IMR-90 (cell line): ENCODE data around the gene AGBL1.

Experiments
- BHLHE40 ChIP-seq: fragments of 150-350 bp; IDR thresholded peaks from 2 replicates; pipeline ENCODE4 v1.6.1; 2016; ENCODE audit warnings: mild to moderate bottlenecking, low read depth, low read length
- CEBPB ChIP-seq: IDR thresholded peaks from 2 replicates; pipeline ENCODE4 v1.6.1; 2012; ENCODE audit warnings: low read depth, low read length, improper control_type of control experiment
- CHD1 ChIP-seq: IDR thresholded peaks from 2 replicates; pipeline ENCODE4 v1.6.1; 2012; ENCODE audit warnings: low read depth, low read length, improper control_type of control experiment
- FOS ChIP-seq: fragments of 150-350 bp; IDR thresholded peaks from 2 replicates; pipeline ENCODE4 v1.6.1; 2016; ENCODE audit warnings: low read depth, low read length
- MAZ ChIP-seq: IDR thresholded peaks from 2 replicates; pipeline ENCODE4 v1.6.1; 2012; ENCODE audit warnings: low read depth, mild to moderate bottlenecking, low read length, improper control_type of control experiment, moderate library complexity, borderline replicate concordance
- MXI1 ChIP-seq: IDR thresholded peaks from 2 replicates; pipeline ENCODE4 v1.6.1; 2012; ENCODE audit warnings: low read depth, mild to moderate bottlenecking, low read length, moderate library complexity, borderline replicate concordance
- NFE2L2 ChIP-seq: fragments of 150-350 bp; IDR thresholded peaks from 2 replicates; pipeline ENCODE4 v1.6.1; 2016; ENCODE audit warnings: low read depth, mild to moderate bottlenecking, low read length
- POLR2A ChIP-seq: IDR thresholded peaks from 2 replicates; pipeline ENCODE4 v1.6.1; 2012; ENCODE audit warnings: mild to moderate bottlenecking, low read depth, low read length
- RAD21 ChIP-seq: IDR thresholded peaks from 2 replicates; pipeline ENCODE4 v1.6.1; 2012; ENCODE audit warnings: low read length, improper control_type of control experiment
- RCOR1 ChIP-seq: IDR thresholded peaks from 2 replicates; pipeline ENCODE4 v1.6.1; 2012; ENCODE audit warnings: mild to moderate bottlenecking, low read length, improper control_type of control experiment; ENCODE audit not compliant: insufficient replicate concordance
- RFX5 ChIP-seq: IDR thresholded peaks from 2 replicates; pipeline ENCODE4 v1.8.0; 2012; ENCODE audit warnings: low read depth, mild to moderate bottlenecking, low read length, moderate library complexity
- SMC3 ChIP-seq: fragments of 150-350 bp; IDR thresholded peaks from 2 replicates; pipeline ENCODE4 v1.6.1; 2016; ENCODE audit warnings: low read depth, mild to moderate bottlenecking, antibody characterized with exemption, low read length, moderate library complexity
- TF ChIP-seq, protein P1 (sequence below): conservative IDR thresholded peaks from 2 replicates; pipeline ENCODE4 v1.5.1; 2012; ENCODE audit warnings: mild to moderate bottlenecking, low read depth, low read length, improper control_type of control experiment
- TF ChIP-seq, protein P2 (sequence below): fragments of 150-350 bp; IDR thresholded peaks from 2 replicates; pipeline ENCODE4 v1.6.1; 2017; ENCODE audit warnings: mild to moderate bottlenecking, antibody characterized with exemption, low read length, low read depth

- TF ChIP-seq SMC3 (no peak), POLR2A (no peak), RFX5 (no peak), MAZ (no peak), BHLHE40 (no peak), CEBPB (no peak), RAD21 (no peak), NFE2L2 (no peak), CHD1 (no peak), FOS (no peak), MXI1 (no peak), RCOR1 (no peak)
- TF ChIP-seq, protein P1, sequence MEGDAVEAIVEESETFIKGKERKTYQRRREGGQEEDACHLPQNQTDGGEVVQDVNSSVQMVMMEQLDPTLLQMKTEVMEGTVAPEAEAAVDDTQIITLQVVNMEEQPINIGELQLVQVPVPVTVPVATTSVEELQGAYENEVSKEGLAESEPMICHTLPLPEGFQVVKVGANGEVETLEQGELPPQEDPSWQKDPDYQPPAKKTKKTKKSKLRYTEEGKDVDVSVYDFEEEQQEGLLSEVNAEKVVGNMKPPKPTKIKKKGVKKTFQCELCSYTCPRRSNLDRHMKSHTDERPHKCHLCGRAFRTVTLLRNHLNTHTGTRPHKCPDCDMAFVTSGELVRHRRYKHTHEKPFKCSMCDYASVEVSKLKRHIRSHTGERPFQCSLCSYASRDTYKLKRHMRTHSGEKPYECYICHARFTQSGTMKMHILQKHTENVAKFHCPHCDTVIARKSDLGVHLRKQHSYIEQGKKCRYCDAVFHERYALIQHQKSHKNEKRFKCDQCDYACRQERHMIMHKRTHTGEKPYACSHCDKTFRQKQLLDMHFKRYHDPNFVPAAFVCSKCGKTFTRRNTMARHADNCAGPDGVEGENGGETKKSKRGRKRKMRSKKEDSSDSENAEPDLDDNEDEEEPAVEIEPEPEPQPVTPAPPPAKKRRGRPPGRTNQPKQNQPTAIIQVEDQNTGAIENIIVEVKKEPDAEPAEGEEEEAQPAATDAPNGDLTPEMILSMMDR, result no peak
- TF ChIP-seq, protein P2, sequence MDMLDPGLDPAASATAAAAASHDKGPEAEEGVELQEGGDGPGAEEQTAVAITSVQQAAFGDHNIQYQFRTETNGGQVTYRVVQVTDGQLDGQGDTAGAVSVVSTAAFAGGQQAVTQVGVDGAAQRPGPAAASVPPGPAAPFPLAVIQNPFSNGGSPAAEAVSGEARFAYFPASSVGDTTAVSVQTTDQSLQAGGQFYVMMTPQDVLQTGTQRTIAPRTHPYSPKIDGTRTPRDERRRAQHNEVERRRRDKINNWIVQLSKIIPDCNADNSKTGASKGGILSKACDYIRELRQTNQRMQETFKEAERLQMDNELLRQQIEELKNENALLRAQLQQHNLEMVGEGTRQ, result no peak
Observed at GRCh38 chr15:86876387-86876944, 796.8 kb downstream of the AGBL1 start.
